Right lobe of liver (tissue), 6 donors: Measurements from ENCODE around the gene EMILIN2. TPM values are rescaled to one million over a fixed set of nuclear protein-coding genes. Genes with fewer than 3 reads are reported as not detected.
"Not testable (repeated sequence)": the region's sequence is repeated elsewhere in the genome, so short reads cannot be mapped to it uniquely, and the experiment has no call there.

Experiments used
- ATAC-seq, 4 donors: fragments of 200-7000 bp; cut with Tn5 transposase; one replicate each; pipeline ENCODE4 v1.9.1; 2020; ENCODE audit warnings: mild to moderate bottlenecking in 4 of 4, moderate library complexity in 4 of 4
- DNase-seq, 3 donors: peaks; one replicate each; pipeline ENCODE4 v3.0.0-alpha.2; 2020
- H3K27ac ChIP-seq, 3 donors: fragments of 200-600 bp; one replicate each; pipeline ENCODE4 v1.8.0; 2022
- H3K27me3 ChIP-seq, 2 donors: fragments of 200-600 bp; one replicate each; pipeline ENCODE4 v1.8.0; 2022
- H3K36me3 ChIP-seq, 4 donors: fragments of 200-600 bp; sonication (generic) in 1 of 4; one replicate each; pipeline versions ENCODE4 v1.5.1 to v1.8.0; 2017 to 2022; ENCODE audit warnings: control low read depth in 1 of 4
- H3K4me1 ChIP-seq, 4 donors: fragments of 200-600 bp; sonication (generic) in 1 of 4; one replicate each; pipeline versions ENCODE4 v1.5.1 to v1.8.0; 2017 to 2022; ENCODE audit warnings: control low read depth in 1 of 4
- H3K4me3 ChIP-seq, 3 donors: fragments of 200-600 bp; one replicate each; pipeline ENCODE4 v1.8.0; 2022
- H3K9me3 ChIP-seq, 4 donors: fragments of 200-600 bp; sonication (generic) in 1 of 4; one replicate each; pipeline versions ENCODE4 v1.5.1 to v1.8.0; 2017 to 2022; ENCODE audit warnings: control low read depth in 1 of 4
- CTCF ChIP-seq, 4 donors: fragments of 200-600 bp in 3 of 4; fragments of 450-650 bp in 1 of 4; IDR thresholded peaks; one replicate each; pipeline versions ENCODE4 v1.5.1 to v1.8.0; 2016 to 2022; ENCODE audit warnings: antibody characterized with exemption in 4 of 4, mild to moderate bottlenecking in 2 of 4
- POLR2A ChIP-seq: fragments of 450-650 bp; IDR thresholded peaks from one replicate; pipeline ENCODE4 v1.6.1; 2017; ENCODE audit warnings: antibody characterized with exemption, mild to moderate bottlenecking
- WGBS: methylation state at CpG from one replicate; pipeline ENCODE4 v1.1.6; 2018; ENCODE audit warnings: low coverage, low lambda C conversion rate; ENCODE audit not compliant: insufficient coverage; ENCODE audit errors: missing lambda C conversion rate; 5-methylcytosine and 5-hydroxymethylcytosine counted together
- intact Hi-C, 2 donors: fragments of 100-400 bp; cut with DNase I; formaldehyde crosslinking; loops; one replicate each; pipeline versions ENCODE4 v1.11.2 to v1.14.1; 2022
- total RNA-seq, 6 experiments: library from RNA; depleted of rRNA in 2 of 6; stranded (reverse); fragments of >200 nt in 2 of 6; fragmentation: NEBNext Ultra II Directional in 3 of 6; extraction: Animal tissue kit (Norgen Biotek cat#: 25700) in 3 of 6; gene quantifications; one replicate each; pipeline versions ENCODE4 v1.1.0 to v1.2.4, GENCODE V29; 2016 to 2023
- donor health status: DM: no; HTN: yes; CAD: no.
- donor health status: DM: no; HTN: no; CAD: no.
- donor health status: DM: no; HTN: no; CAD: no.
- donor health status: DM: no; HTN: yes; CAD: no.
- donor health status: DM: no; HTN: yes; CAD: no.

Gene EMILIN2
- total RNA-seq, 6 experiments from 2014 or later: 0.99 to 4.4 (median 2.3) TPM

- TF ChIP-seq CTCF (IDR thresholded peaks at IDR 0.05): no peak
- no peak for TF ChIP-seq POLR2A
- Histone ChIP-seq H3K36me3 (no peaks in the 10 kb centered on the region), H3K9me3 (no peaks in the 10 kb centered on the region), H3K4me1 (no peaks in the 10 kb centered on the region), H3K4me3 (no peak overlapping the region), H3K27ac (no peak overlapping the region), H3K27me3 (no peaks in the 10 kb centered on the region)
- DNase-seq (no peak), ATAC-seq (no peak)
- intact Hi-C loops: no loop called here
- 62% methylated on average over 3 of the region's 5 CpGs for WGBS
Measured at GRCh38 chr18:2827061-2827460, 19.7 kb upstream of the EMILIN2 start.

- H3K36me3 ChIP-seq, DNase-seq, H3K9me3 ChIP-seq, H3K4me3 ChIP-seq, intact Hi-C loops, H3K27ac ChIP-seq, H3K27me3 ChIP-seq, H3K4me1 ChIP-seq, ATAC-seq: not testable (repeated sequence)
- 81% methylated on average over 3 of the region's 3 CpGs for WGBS
Measured at GRCh38 chr18:2836118-2836517, 10.7 kb upstream of the EMILIN2 start.

- H3K4me1 ChIP-seq, H3K9me3 ChIP-seq, H3K27ac ChIP-seq, H3K27me3 ChIP-seq, DNase-seq, intact Hi-C loops, H3K36me3 ChIP-seq, H3K4me3 ChIP-seq, ATAC-seq: not testable (repeated sequence)
Measured at GRCh38 chr18:2837290-2837689, 9.5 kb upstream of the EMILIN2 start.

GRCh38 chr18:2839202-2839601 lies 7.6 kb upstream of the EMILIN2 start:
- intact Hi-C loops: no loop called here
- ATAC-seq: no peak

GRCh38 chr18:2840521-2840920 lies 6.3 kb upstream of the EMILIN2 start:
- ATAC-seq: no peak
- no peak for DNase-seq
- H3K4me1 ChIP-seq: no peaks in the 10 kb centered on the region
- no peak overlapping the region for H3K4me3 ChIP-seq
- H3K27me3 ChIP-seq: no peaks in the 10 kb centered on the region
- no peak overlapping the region for H3K27ac ChIP-seq
- H3K36me3 ChIP-seq: no peaks in the 10 kb centered on the region
- no peaks in the 10 kb centered on the region for H3K9me3 ChIP-seq
- intact Hi-C loops: no loop called here
- 60% methylated on average over 1 of the region's 1 CpG for WGBS
- TF ChIP-seq POLR2A (no peak), CTCF (IDR thresholded peaks at IDR 0.05) (no peak)

More at GRCh38 chr18:2839202-2839601, 7.6 kb upstream of the EMILIN2 start:
- H3K27ac ChIP-seq: no peak overlapping the region
- H3K36me3 ChIP-seq: no peaks in the 10 kb centered on the region
- WGBS: 56% methylated on average over 4 of the region's 8 CpGs
- TF ChIP-seq CTCF (IDR thresholded peaks at IDR 0.05): no peak
- no peak for TF ChIP-seq POLR2A
- H3K4me1 ChIP-seq: no peaks in the 10 kb centered on the region
- DNase-seq: no peak
- H3K9me3 ChIP-seq: no peaks in the 10 kb centered on the region
- H3K4me3 ChIP-seq: no peak overlapping the region
- H3K27me3 ChIP-seq: no peaks in the 10 kb centered on the region

- intact Hi-C loops: no loop called here
- Histone ChIP-seq H3K27me3 (peaks cover 0 to 5% of the 10 kb centered on the region in 2 donors), H3K36me3 (no peaks in the 10 kb centered on the region), H3K4me3 (no peak overlapping the region), H3K27ac (no peak overlapping the region), H3K9me3 (no peaks in the 10 kb centered on the region), H3K4me1 (peaks cover 0 to 11% (median 0%) of the 10 kb centered on the region in 4 donors)
- WGBS: 48% methylated on average over 6 of the region's 6 CpGs
- ATAC-seq (no peak), DNase-seq (peak in 1 of 3 donors; percentile 26)
- TF ChIP-seq CTCF (IDR thresholded peaks at IDR 0.05): no peak
- no peak for TF ChIP-seq POLR2A
Measured at GRCh38 chr18:2843146-2843545, 3.7 kb upstream of the EMILIN2 start.
